Activated naive CD4-positive, alpha-beta T cell treated with anti-CD3 and anti-CD28 coated beads, Interleukin-2, amount 10 ng/mL, durations not matched to agents 7 days and 5 days (primary cell): ENCODE results near the gene TMEM174.

Source experiments
- CTCF ChIA-PET: fragments of 350-600 bp; sonication (Branson Sonifier 250); formaldehyde crosslinking; loops from one replicate; lab custom pipeline; 2021; ENCODE audit warnings: antibody characterized with exemption; lab: Charles Lee
- DNase-seq: peaks from one replicate; pipeline ENCODE4 v3.0.0-alpha.2; 2020
- H3K27ac Mint-ChIP-seq: one replicate; pipeline ENCODE4 v1.8.0; 2021; ENCODE audit warnings: mild to moderate bottlenecking, moderate library complexity, mixed read lengths
- H3K27me3 Mint-ChIP-seq: one replicate; pipeline ENCODE4 v1.8.0; 2021; ENCODE audit warnings: mild to moderate bottlenecking, mixed read lengths
- H3K36me3 Mint-ChIP-seq: one replicate; pipeline ENCODE4 v1.8.0; 2021; ENCODE audit warnings: mixed read lengths
- H3K4me1 Mint-ChIP-seq: one replicate; pipeline ENCODE4 v1.8.0; 2021; ENCODE audit warnings: mixed read lengths
- H3K4me3 Mint-ChIP-seq: one replicate; pipeline ENCODE4 v1.8.0; 2021; ENCODE audit warnings: mild to moderate bottlenecking, moderate library complexity, mixed read lengths
- H3K9me3 Mint-ChIP-seq: one replicate; pipeline ENCODE4 v1.8.0; 2021; ENCODE audit warnings: mixed read lengths

Gene TMEM174

GRCh38 chr5:73160239-73160671 is 12.7 kb upstream of the TMEM174 start:
- peak; percentile 77 for DNase-seq
- no peak overlapping the region for H3K4me3 Mint-ChIP-seq
- H3K27me3 Mint-ChIP-seq: peaks cover 92% of the 10 kb centered on the region

GRCh38 chr5:73170522-73170921 is 2.5 kb upstream of the TMEM174 start:
- peak; percentile 42 for DNase-seq
- Mint-ChIP-seq H3K36me3 (no peaks in the 10 kb centered on the region), H3K27ac (no peak overlapping the region), H3K27me3 (peaks cover 82% of the 10 kb centered on the region), H3K4me3 (no peak overlapping the region), H3K4me1 (no peaks in the 10 kb centered on the region), H3K9me3 (no peaks in the 10 kb centered on the region)
- CTCF ChIA-PET: interaction anchor here (0.7 to 1.5 kb wide), 3 partner anchors 9 to 87 kb away, joined by 4 to 5 read pairs (median 4); no protein-coding TSS in a partner anchor

More at GRCh38 chr5:73160239-73160671, 12.7 kb upstream of the TMEM174 start:
- Mint-ChIP-seq H3K27ac (peak overlapping the region; percentile 3), H3K9me3 (no peaks in the 10 kb centered on the region), H3K4me1 (peaks cover 26% of the 10 kb centered on the region), H3K36me3 (no peaks in the 10 kb centered on the region)
- CTCF ChIA-PET: interaction anchor here (0.8 to 1.9 kb wide), 3 partner anchors 9 to 228 kb away, joined by 3 to 5 read pairs (median 4); no protein-coding TSS in a partner anchor

- no peak overlapping the region for H3K27ac Mint-ChIP-seq
- H3K36me3 Mint-ChIP-seq: no peaks in the 10 kb centered on the region
- CTCF ChIA-PET: interaction anchor here (0.7 to 0.8 kb wide), 3 partner anchors 29 to 212 kb away, joined by 3 to 4 read pairs (median 3); no protein-coding TSS in a partner anchor
- no peaks in the 10 kb centered on the region for H3K9me3 Mint-ChIP-seq
- no peak overlapping the region for H3K4me3 Mint-ChIP-seq
- no peaks in the 10 kb centered on the region for H3K4me1 Mint-ChIP-seq
- peaks cover 82% of the 10 kb centered on the region for H3K27me3 Mint-ChIP-seq
- no peak for DNase-seq
Observed at GRCh38 chr5:73171495-73171894, 1.5 kb upstream of the TMEM174 start.

- Mint-ChIP-seq H3K36me3 (no peaks in the 10 kb centered on the region), H3K27ac (no peak overlapping the region), H3K27me3 (peaks cover 81% of the 10 kb centered on the region), H3K9me3 (no peaks in the 10 kb centered on the region), H3K4me3 (no peak overlapping the region), H3K4me1 (no peaks in the 10 kb centered on the region)
- DNase-seq: no peak
- CTCF ChIA-PET: no interaction called here
Observed at GRCh38 chr5:73174100-73174815, 1.3 kb downstream of the TMEM174 start.

GRCh38 chr5:73176250-73176649 is 3.3 kb downstream of the TMEM174 start:
- Mint-ChIP-seq H3K4me3 (no peak overlapping the region), H3K27me3 (peaks cover 82% of the 10 kb centered on the region), H3K9me3 (no peaks in the 10 kb centered on the region), H3K4me1 (no peaks in the 10 kb centered on the region), H3K27ac (no peak overlapping the region), H3K36me3 (no peaks in the 10 kb centered on the region)
- DNase-seq: no peak
- CTCF ChIA-PET: no interaction called here

GRCh38 chr5:73178265-73178664 is 5.3 kb downstream of the TMEM174 start:
- Mint-ChIP-seq H3K4me3 (no peak overlapping the region), H3K4me1 (no peaks in the 10 kb centered on the region), H3K27ac (no peak overlapping the region), H3K27me3 (peaks cover 61% of the 10 kb centered on the region), H3K36me3 (no peaks in the 10 kb centered on the region), H3K9me3 (no peaks in the 10 kb centered on the region)
- CTCF ChIA-PET: no interaction called here
- DNase-seq: no peak

GRCh38 chr5:73179730-73180129 is 6.7 kb downstream of the TMEM174 start:
- CTCF ChIA-PET: interaction anchor here (0.6 kb wide), 1 partner anchor 40 kb away, joined by 3 read pairs; no protein-coding TSS in a partner anchor
- no peak for DNase-seq
- no peaks in the 10 kb centered on the region for H3K36me3 Mint-ChIP-seq
- H3K9me3 Mint-ChIP-seq: no peaks in the 10 kb centered on the region
- no peak overlapping the region for H3K4me3 Mint-ChIP-seq
- no peak overlapping the region for H3K27ac Mint-ChIP-seq
- H3K27me3 Mint-ChIP-seq: peaks cover 58% of the 10 kb centered on the region
- H3K4me1 Mint-ChIP-seq: no peaks in the 10 kb centered on the region

- CTCF ChIA-PET: interaction anchor here (0.6 kb wide), 1 partner anchor 39 kb away, joined by 3 read pairs; no protein-coding TSS in a partner anchor
- DNase-seq: no peak
Observed at GRCh38 chr5:73180566-73180965, 7.6 kb downstream of the TMEM174 start.

GRCh38 chr5:73182307-73182706 is 9.3 kb downstream of the TMEM174 start:
- CTCF ChIA-PET: no interaction called here
- peaks cover 39% of the 10 kb centered on the region for H3K27me3 Mint-ChIP-seq
- H3K9me3 Mint-ChIP-seq: no peaks in the 10 kb centered on the region
- no peaks in the 10 kb centered on the region for H3K36me3 Mint-ChIP-seq
- no peaks in the 10 kb centered on the region for H3K4me1 Mint-ChIP-seq
- H3K27ac Mint-ChIP-seq: no peak overlapping the region
- no peak for DNase-seq
- no peak overlapping the region for H3K4me3 Mint-ChIP-seq

More at GRCh38 chr5:73180566-73180965, 7.6 kb downstream of the TMEM174 start:
- peaks cover 53% of the 10 kb centered on the region for H3K27me3 Mint-ChIP-seq
- H3K27ac Mint-ChIP-seq: no peak overlapping the region
- no peaks in the 10 kb centered on the region for H3K36me3 Mint-ChIP-seq
- no peaks in the 10 kb centered on the region for H3K9me3 Mint-ChIP-seq
- H3K4me1 Mint-ChIP-seq: no peaks in the 10 kb centered on the region
- no peak overlapping the region for H3K4me3 Mint-ChIP-seq

GRCh38 chr5:73183000-73183399 is 10.0 kb downstream of the TMEM174 start:
- Mint-ChIP-seq H3K4me1 (no peaks in the 10 kb centered on the region), H3K27ac (no peak overlapping the region), H3K36me3 (no peaks in the 10 kb centered on the region), H3K27me3 (peaks cover 32% of the 10 kb centered on the region), H3K4me3 (no peak overlapping the region), H3K9me3 (no peaks in the 10 kb centered on the region)
- CTCF ChIA-PET: no interaction called here
- DNase-seq: no peak

GRCh38 chr5:73183481-73183891 is 10.5 kb downstream of the TMEM174 start:
- peaks cover 33% of the 10 kb centered on the region for H3K27me3 Mint-ChIP-seq

GRCh38 chr5:73186976-73187375 is 14.0 kb downstream of the TMEM174 start:
- H3K36me3 Mint-ChIP-seq: no peaks in the 10 kb centered on the region
- CTCF ChIA-PET: no interaction called here
- no peaks in the 10 kb centered on the region for H3K4me1 Mint-ChIP-seq
- no peak for DNase-seq
- no peak overlapping the region for H3K27ac Mint-ChIP-seq
- no peak overlapping the region for H3K4me3 Mint-ChIP-seq
- no peaks in the 10 kb centered on the region for H3K9me3 Mint-ChIP-seq
- peaks cover 51% of the 10 kb centered on the region for H3K27me3 Mint-ChIP-seq

More at GRCh38 chr5:73183481-73183891, 10.5 kb downstream of the TMEM174 start:
- CTCF ChIA-PET: no interaction called here
- H3K4me1 Mint-ChIP-seq: no peaks in the 10 kb centered on the region
- H3K36me3 Mint-ChIP-seq: no peaks in the 10 kb centered on the region
- no peaks in the 10 kb centered on the region for H3K9me3 Mint-ChIP-seq
- H3K4me3 Mint-ChIP-seq: no peak overlapping the region
- H3K27ac Mint-ChIP-seq: no peak overlapping the region
- DNase-seq: no peak

GRCh38 chr5:73188764-73189531 is 16.0 kb downstream of the TMEM174 start:
- Mint-ChIP-seq H3K9me3 (no peaks in the 10 kb centered on the region), H3K4me3 (no peak overlapping the region), H3K36me3 (no peaks in the 10 kb centered on the region), H3K27ac (no peak overlapping the region), H3K4me1 (no peaks in the 10 kb centered on the region), H3K27me3 (peaks cover 52% of the 10 kb centered on the region)
- CTCF ChIA-PET: no interaction called here
- no peak for DNase-seq

GRCh38 chr5:73189871-73190376 is 16.9 kb downstream of the TMEM174 start:
- Mint-ChIP-seq H3K9me3 (no peaks in the 10 kb centered on the region), H3K27ac (no peak overlapping the region), H3K4me3 (no peak overlapping the region), H3K4me1 (no peaks in the 10 kb centered on the region), H3K36me3 (no peaks in the 10 kb centered on the region), H3K27me3 (peaks cover 54% of the 10 kb centered on the region)
- CTCF ChIA-PET: no interaction called here
- DNase-seq: no peak
